ENCODE data around the gene TMEM39B.
"Not testable (repeated sequence)": the region's sequence is repeated elsewhere in the genome, so short reads cannot be mapped to it uniquely, and the experiment has no call there.

Gene TMEM39B

DNA sequence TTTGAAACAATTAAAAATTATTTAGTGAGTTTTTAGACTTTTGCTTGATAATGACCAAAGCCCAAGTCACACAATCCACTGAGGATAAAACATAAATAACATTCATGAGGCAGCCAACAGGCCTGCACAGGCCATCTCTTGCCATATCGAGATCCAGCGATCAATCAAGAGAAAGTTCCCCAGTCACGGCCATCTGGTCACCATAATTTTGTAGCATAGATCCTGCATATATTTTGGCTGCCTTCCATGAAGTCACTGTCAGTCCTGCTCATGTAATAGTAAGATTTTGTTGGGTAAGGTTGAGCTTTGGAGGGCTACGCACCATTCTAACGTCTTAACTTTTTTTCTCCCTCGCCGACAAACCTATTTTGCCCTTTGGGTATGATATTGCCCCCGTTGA lies 52.6 kb downstream of the TMEM39B start:
- TF ChIP-seq, protein P1, sequence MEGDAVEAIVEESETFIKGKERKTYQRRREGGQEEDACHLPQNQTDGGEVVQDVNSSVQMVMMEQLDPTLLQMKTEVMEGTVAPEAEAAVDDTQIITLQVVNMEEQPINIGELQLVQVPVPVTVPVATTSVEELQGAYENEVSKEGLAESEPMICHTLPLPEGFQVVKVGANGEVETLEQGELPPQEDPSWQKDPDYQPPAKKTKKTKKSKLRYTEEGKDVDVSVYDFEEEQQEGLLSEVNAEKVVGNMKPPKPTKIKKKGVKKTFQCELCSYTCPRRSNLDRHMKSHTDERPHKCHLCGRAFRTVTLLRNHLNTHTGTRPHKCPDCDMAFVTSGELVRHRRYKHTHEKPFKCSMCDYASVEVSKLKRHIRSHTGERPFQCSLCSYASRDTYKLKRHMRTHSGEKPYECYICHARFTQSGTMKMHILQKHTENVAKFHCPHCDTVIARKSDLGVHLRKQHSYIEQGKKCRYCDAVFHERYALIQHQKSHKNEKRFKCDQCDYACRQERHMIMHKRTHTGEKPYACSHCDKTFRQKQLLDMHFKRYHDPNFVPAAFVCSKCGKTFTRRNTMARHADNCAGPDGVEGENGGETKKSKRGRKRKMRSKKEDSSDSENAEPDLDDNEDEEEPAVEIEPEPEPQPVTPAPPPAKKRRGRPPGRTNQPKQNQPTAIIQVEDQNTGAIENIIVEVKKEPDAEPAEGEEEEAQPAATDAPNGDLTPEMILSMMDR (IDR thresholded peaks at IDR 0.05; ENCODE audit: low read depth, low read length): no peak
- DNase-seq (ENCODE audit: low read depth, low spot score): no peak
- in situ Hi-C loops (cut with HindIII; ENCODE audit: low sequenced_read_pairs): no loop called here
- no peak overlapping the region for H3K4me3 ChIP-seq (ENCODE audit: low read depth, low read length)

- TF ChIP-seq, protein P1 (IDR thresholded peaks at IDR 0.05; ENCODE audit: low read depth, low read length): no peak
- no peak overlapping the region for H3K4me3 ChIP-seq (ENCODE audit: low read depth, low read length)
- no peak for DNase-seq (ENCODE audit: low read depth, low spot score)
- in situ Hi-C loops (cut with HindIII; ENCODE audit: low sequenced_read_pairs): no loop called here
Measured at GRCh38 chr1:32126770-32127169, 54.0 kb downstream of the TMEM39B start.

DNA sequence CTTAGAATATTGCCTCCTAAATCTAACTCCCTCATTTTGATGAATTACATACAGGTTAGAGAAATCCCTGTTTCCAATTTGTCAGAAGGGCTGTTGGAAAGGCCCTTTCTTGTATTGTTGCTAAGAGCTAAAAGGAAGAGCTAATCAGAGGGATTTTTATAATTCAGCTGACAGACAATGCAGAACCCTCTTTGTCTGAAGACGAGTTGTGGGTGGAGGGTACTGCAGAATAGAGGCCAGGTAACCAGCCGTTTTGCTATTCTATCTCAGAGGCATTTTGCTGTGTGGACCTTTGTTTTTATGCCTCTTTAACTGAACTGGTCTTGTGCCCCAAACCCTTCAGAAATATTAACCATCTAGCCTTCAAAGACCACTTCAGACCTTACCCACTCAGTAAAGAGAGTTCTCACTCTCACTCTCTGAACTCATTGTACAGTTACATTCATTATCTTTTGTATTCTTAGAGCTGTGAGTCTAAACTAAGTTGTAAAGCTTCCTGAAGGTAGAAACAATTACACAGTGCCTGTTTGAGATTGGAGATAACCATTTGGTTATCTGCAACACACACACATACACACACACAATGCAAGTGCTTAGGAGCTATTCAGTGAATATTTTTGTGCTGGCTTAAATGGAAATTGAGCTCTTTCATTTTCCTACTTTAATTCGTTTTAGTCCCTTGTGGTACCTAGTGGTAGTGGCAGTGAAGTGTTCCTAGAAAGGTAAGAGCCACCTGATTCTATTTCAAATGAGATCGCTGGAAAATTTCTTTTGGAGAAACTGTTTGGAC lies 54.9 kb downstream of the TMEM39B start:
- in situ Hi-C loops (cut with HindIII; ENCODE audit: low sequenced_read_pairs): no loop called here
- DNase-seq (ENCODE audit: low read depth, low spot score): no peak
- TF ChIP-seq, protein P1 (IDR thresholded peaks at IDR 0.05; ENCODE audit: low read depth, low read length): no peak
- no peak overlapping the region for H3K4me3 ChIP-seq (ENCODE audit: low read depth, low read length)

DNA sequence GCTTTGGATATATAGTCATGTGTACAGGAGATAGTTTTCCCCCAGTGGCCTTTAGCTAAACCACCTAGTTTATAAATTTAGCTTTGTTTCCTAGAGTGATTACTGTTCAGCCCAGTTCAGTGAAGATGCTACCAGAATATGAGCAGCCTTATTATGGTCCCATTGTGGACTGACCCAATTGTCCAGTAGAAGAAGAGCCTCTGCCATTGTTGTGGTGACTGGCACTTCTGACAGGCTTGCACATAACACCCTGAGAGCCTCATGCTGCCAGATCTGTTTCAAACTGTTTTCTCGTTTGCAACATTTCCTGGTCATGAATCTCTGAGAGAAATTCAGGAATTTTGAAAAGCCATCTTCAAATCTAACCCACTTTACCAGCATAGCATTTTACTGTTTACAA lies 55.7 kb downstream of the TMEM39B start:
- TF ChIP-seq, protein P1 (IDR thresholded peaks at IDR 0.05; ENCODE audit: low read depth, low read length): no peak
- no peak for DNase-seq (ENCODE audit: low read depth, low spot score)
- no peak overlapping the region for H3K4me3 ChIP-seq (ENCODE audit: low read depth, low read length)
- in situ Hi-C loops (cut with HindIII; ENCODE audit: low sequenced_read_pairs): no loop called here

- in situ Hi-C loops (cut with HindIII; ENCODE audit: low sequenced_read_pairs): no loop called here
- no peak overlapping the region for H3K4me3 ChIP-seq (ENCODE audit: low read depth, low read length)
- DNase-seq (ENCODE audit: low read depth, low spot score): no peak
- TF ChIP-seq, protein P1 (IDR thresholded peaks at IDR 0.05; ENCODE audit: low read depth, low read length): no peak
Measured at GRCh38 chr1:32128964-32129363, 56.2 kb downstream of the TMEM39B start.

DNA sequence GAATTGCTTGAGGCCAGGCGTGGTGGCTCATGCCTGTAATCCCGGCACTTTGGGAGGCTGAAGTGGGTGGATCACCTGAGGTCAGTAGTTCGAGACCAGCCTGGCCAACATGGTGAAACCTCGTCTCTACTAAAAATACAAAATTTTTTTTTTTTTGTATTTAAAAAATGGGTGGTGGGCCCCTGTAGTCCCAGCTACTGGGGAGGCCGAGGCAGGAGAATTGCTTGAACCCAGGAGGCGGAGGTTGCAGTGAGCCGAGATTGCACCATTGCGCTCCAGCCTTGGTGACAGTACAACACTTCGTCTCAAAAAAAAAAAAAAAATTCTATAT lies 61.2 kb downstream of the TMEM39B start:
- H3K4me3 ChIP-seq (ENCODE audit: low read depth, low read length); in situ Hi-C loops (cut with HindIII; ENCODE audit: low sequenced_read_pairs); DNase-seq (ENCODE audit: low read depth, low spot score): not testable (repeated sequence)

DNA sequence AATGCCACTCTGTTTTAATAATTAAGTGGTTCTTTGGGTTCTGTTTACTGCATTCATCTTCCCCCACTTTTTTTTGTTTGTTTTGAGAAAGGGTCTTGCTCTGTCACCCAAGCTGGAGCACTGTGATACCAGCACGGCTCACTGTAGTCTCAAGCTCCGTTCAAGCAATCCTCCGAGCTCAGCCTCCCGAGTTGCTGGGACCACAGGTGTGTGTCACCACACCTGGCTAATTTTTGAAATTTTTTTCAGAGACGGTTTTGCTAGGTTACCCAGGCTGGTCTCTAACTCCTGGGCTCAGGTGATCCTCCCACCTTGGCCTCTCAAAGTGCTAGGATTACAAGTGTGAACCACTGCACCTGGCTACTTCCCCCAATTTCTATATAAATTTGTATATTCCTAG lies 64.4 kb downstream of the TMEM39B start:
- DNase-seq (ENCODE audit: low read depth, low spot score): no peak
- TF ChIP-seq, protein P1 (IDR thresholded peaks at IDR 0.05; ENCODE audit: low read depth, low read length): no peak
- in situ Hi-C loops (cut with HindIII; ENCODE audit: low sequenced_read_pairs): no loop called here
- H3K4me3 ChIP-seq (ENCODE audit: low read depth, low read length): no peak overlapping the region

Data from astrocyte of the spinal cord (primary cell).